ENCODE data around the gene TAPT1. TPM values are rescaled to one million over a fixed set of nuclear protein-coding genes. Genes with fewer than 3 reads are reported as not detected.

TAPT1 gene
- total RNA-seq, 1 experiment from 2014 or later, result 11.1 TPM

DNA sequence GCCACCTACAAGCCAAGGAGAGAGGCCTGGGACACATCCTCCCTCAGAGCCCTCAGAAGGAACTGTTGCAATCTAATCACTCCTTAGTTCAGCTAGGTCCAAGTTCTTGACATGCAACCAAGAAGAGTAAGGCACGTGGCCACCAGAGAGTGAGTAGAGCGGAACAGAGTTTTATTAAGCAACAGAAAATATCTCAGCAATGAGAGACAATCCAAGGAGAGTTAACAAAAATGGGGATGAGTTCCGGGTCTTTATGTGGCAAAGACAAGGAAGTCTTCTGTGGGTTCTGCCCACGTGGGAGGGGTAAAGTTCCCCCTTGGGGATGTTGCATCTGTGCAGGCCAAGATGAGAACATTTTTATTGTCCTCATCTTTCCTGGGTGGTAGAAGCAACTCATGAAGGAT is 104.0 kb downstream of the TAPT1 start:
- Histone ChIP-seq H3K79me2 (ENCODE audit: insufficient read depth, low read length) (no peaks in the 10 kb centered on the region), H2BK20ac (ENCODE audit: low read depth, low read length, poor library complexity, severe bottlenecking) (no peak overlapping the region), H3K27me3 (ENCODE audit: insufficient read depth, low read length) (no peaks in the 10 kb centered on the region), H3K23ac (ENCODE audit: insufficient read length, low read depth, low read length) (no peak overlapping the region), H2AK5ac (ENCODE audit: insufficient read length, low read length) (no peak overlapping the region), H2BK12ac (ENCODE audit: insufficient read length, low read depth, low read length) (no peak overlapping the region), H3K9me3 (ENCODE audit: control insufficient read depth, low read depth, low read length) (no peaks in the 10 kb centered on the region), H3K4ac (ENCODE audit: low read depth, low read length) (no peak overlapping the region), H3K4me1 (ENCODE audit: insufficient read depth, low read length) (no peaks in the 10 kb centered on the region), H3K23me2 (ENCODE audit: insufficient read length, low read depth, low read length, poor library complexity, severe bottlenecking) (no peaks in the 10 kb centered on the region), H3T11ph (ENCODE audit: low read length) (no peak overlapping the region), H2BK5ac (ENCODE audit: insufficient read length, low read length) (no peak overlapping the region), H4K5ac (ENCODE audit: insufficient read length, low read depth, low read length) (no peak overlapping the region), H3K9ac (ENCODE audit: extremely low read depth, insufficient read length, low read length) (no peak overlapping the region), H2BK120ac (ENCODE audit: low read depth, low read length, poor library complexity, severe bottlenecking) (no peak overlapping the region), H3K14ac (ENCODE audit: insufficient read depth, low read length) (no peak overlapping the region), H4K91ac (ENCODE audit: insufficient read length, low read depth, low read length) (no peak overlapping the region), H2BK15ac (ENCODE audit: low read depth, low read length) (no peak overlapping the region), H4K20me1 (ENCODE audit: control insufficient read depth, insufficient read depth, insufficient read length) (no peaks in the 10 kb centered on the region), H3K27ac (ENCODE audit: insufficient read length, low read depth, low read length) (no peak overlapping the region), H3K18ac (ENCODE audit: insufficient read length, low read depth, low read length) (no peak overlapping the region), H3K79me1 (ENCODE audit: insufficient read depth, low read depth, low read length, poor library complexity, severe bottlenecking) (no peaks in the 10 kb centered on the region), H4K8ac (replicated peaks; ENCODE audit: insufficient read length, low read depth, low read length) (no peak overlapping the region), H3K56ac (ENCODE audit: insufficient read length, low read depth, low read length) (no peak overlapping the region), H3K4me2 (ENCODE audit: insufficient read depth, insufficient read length, low read length) (no peak overlapping the region), H2AFZ (ENCODE audit: low read length) (no peak overlapping the region)
- H3K27me3 Mint-ChIP-seq (ENCODE audit: low read depth), result peaks cover 10% of the 10 kb centered on the region
- H3K4me3 Mint-ChIP-seq, result no peak overlapping the region
- no peak for DNase-seq
- TF ChIP-seq, protein P1, sequence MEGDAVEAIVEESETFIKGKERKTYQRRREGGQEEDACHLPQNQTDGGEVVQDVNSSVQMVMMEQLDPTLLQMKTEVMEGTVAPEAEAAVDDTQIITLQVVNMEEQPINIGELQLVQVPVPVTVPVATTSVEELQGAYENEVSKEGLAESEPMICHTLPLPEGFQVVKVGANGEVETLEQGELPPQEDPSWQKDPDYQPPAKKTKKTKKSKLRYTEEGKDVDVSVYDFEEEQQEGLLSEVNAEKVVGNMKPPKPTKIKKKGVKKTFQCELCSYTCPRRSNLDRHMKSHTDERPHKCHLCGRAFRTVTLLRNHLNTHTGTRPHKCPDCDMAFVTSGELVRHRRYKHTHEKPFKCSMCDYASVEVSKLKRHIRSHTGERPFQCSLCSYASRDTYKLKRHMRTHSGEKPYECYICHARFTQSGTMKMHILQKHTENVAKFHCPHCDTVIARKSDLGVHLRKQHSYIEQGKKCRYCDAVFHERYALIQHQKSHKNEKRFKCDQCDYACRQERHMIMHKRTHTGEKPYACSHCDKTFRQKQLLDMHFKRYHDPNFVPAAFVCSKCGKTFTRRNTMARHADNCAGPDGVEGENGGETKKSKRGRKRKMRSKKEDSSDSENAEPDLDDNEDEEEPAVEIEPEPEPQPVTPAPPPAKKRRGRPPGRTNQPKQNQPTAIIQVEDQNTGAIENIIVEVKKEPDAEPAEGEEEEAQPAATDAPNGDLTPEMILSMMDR (conservative IDR thresholded peaks at IDR 0.05), result no peak
- WGBS (ENCODE audit: extremely low coverage, insufficient read length, low lambda C conversion rate), result no CpG with 5 or more reads among the region's 4 CpGs
- H3K4me1 Mint-ChIP-seq, result peaks cover 0 to 9% of the 10 kb centered on the region in 2 experiments; a peak in 2 of 4 replicates
- H3K36me3 Mint-ChIP-seq (ENCODE audit: insufficient read depth in 1 of 3, low read depth in 3 of 3), result no peaks in the 10 kb centered on the region
- H3K27ac Mint-ChIP-seq, result no peak overlapping the region
- no peaks in the 10 kb centered on the region for H3K9me3 Mint-ChIP-seq
